Smooth muscle cell (in vitro differentiated cells): ENCODE data around the gene EMID1. TPM values are rescaled to one million over a fixed set of nuclear protein-coding genes. Genes with fewer than 3 reads are reported as not detected.

Experiments used
- DNase-seq: peaks from one replicate; lab custom pipeline; 2025; ENCODE audit not compliant: unreplicated experiment; lab: John Stamatoyannopoulos, UW
- H2AFZ ChIP-seq: fragments of 200-600 bp; sonication (generic); 2 replicates; pipeline ENCODE4 v1.6.0; 2016; ENCODE audit warnings: antibody characterized with exemption, low read depth, mild to moderate bottlenecking
- H3F3A ChIP-seq: fragments of 200-600 bp; sonication (generic); 2 replicates; pipeline ENCODE4 v1.6.0; 2017; ENCODE audit warnings: antibody characterized with exemption, low read depth
- H3K27ac ChIP-seq: fragments of 200-600 bp; sonication (generic); 2 replicates; pipeline ENCODE4 v1.5.1; 2016; ENCODE audit warnings: low read depth, mild to moderate bottlenecking
- H3K27me3 ChIP-seq: fragments of 200-600 bp; sonication (generic); 2 replicates; pipeline ENCODE4 v1.6.1; 2016; ENCODE audit warnings: low read depth, mild to moderate bottlenecking
- H3K36me3 ChIP-seq: fragments of 200-600 bp; sonication (generic); 2 replicates; pipeline ENCODE4 v1.5.1; 2016; ENCODE audit warnings: low read depth
- H3K4me1 ChIP-seq: fragments of 200-600 bp; sonication (generic); 2 replicates; pipeline ENCODE4 v1.5.1; 2016; ENCODE audit warnings: low read depth
- H3K4me2 ChIP-seq: fragments of 200-600 bp; sonication (generic); 2 replicates; pipeline ENCODE4 v1.6.0; 2016; ENCODE audit warnings: mild to moderate bottlenecking
- H3K4me3 ChIP-seq: fragments of 200-600 bp; sonication (generic); 2 replicates; pipeline ENCODE4 v1.5.1; 2016; ENCODE audit warnings: mild to moderate bottlenecking
- H3K79me2 ChIP-seq: fragments of 200-600 bp; sonication (generic); 2 replicates; pipeline ENCODE4 v1.6.0; 2016; ENCODE audit warnings: low read depth, mild to moderate bottlenecking
- H3K9ac ChIP-seq: fragments of 200-600 bp; sonication (generic); 2 replicates; pipeline ENCODE4 v1.6.0; 2016; ENCODE audit warnings: low read depth
- H3K9me3 ChIP-seq: fragments of 200-600 bp; sonication (generic); replicated peaks from 2 replicates; pipeline ENCODE4 v1.5.1; 2016; ENCODE audit warnings: low read depth
- H4K20me1 ChIP-seq: fragments of 200-600 bp; sonication (generic); 2 replicates; pipeline ENCODE4 v1.6.0; 2016; ENCODE audit warnings: low read depth
- WGBS: methylation state at CpG from one replicate; pipeline ENCODE4 v1.1.7; 2016; ENCODE audit warnings: low lambda C conversion rate; 5-methylcytosine and 5-hydroxymethylcytosine counted together
- polyA plus RNA-seq: library from polyadenylated mRNA; unstranded; fragments of >200 nt; fragmentation: Nextera tagmentation; extraction: Ambion mirVana; gene quantifications from 2 replicates; pipeline ENCODE4 v1.2.1, GENCODE V29; 2016
- total RNA-seq: library from RNA; depleted of rRNA; stranded (reverse); fragments of >200 nt; gene quantifications from 2 replicates; pipeline ENCODE4 v1.2.3, GENCODE V29; 2014
- TF ChIP-seq, protein P1 (sequence below): fragments of 200-600 bp; sonication (generic); IDR thresholded peaks from 2 replicates; pipeline ENCODE4 v1.5.1; 2017; ENCODE audit warnings: borderline replicate concordance, mild to moderate bottlenecking, antibody characterized with exemption; ENCODE audit not compliant: insufficient read depth, poor library complexity, severe bottlenecking

The EMID1 gene
- total and polyA plus RNA-seq, 2 experiments from 2014 or later = 1.1 to 3.9 TPM

GRCh38 chr22:29258407-29259252, 52.9 kb downstream of the EMID1 start:
- H3K9me3 ChIP-seq = no peaks in the 10 kb centered on the region
- H3K9ac ChIP-seq = no peak overlapping the region
- no peak overlapping the region for H3K27ac ChIP-seq
- 97% methylated on average over 17 of the region's 17 CpGs for whole genome bisulfite sequencing
- no peaks in the 10 kb centered on the region for H3K36me3 ChIP-seq
- H4K20me1 ChIP-seq = no peaks in the 10 kb centered on the region
- no peaks in the 10 kb centered on the region for H3K4me1 ChIP-seq
- DNase-seq = no peak
- H3K4me3 ChIP-seq = no peak overlapping the region
- H3F3A ChIP-seq = no peaks in the 10 kb centered on the region
- H3K79me2 ChIP-seq = no peaks in the 10 kb centered on the region
- TF ChIP-seq, protein P1, sequence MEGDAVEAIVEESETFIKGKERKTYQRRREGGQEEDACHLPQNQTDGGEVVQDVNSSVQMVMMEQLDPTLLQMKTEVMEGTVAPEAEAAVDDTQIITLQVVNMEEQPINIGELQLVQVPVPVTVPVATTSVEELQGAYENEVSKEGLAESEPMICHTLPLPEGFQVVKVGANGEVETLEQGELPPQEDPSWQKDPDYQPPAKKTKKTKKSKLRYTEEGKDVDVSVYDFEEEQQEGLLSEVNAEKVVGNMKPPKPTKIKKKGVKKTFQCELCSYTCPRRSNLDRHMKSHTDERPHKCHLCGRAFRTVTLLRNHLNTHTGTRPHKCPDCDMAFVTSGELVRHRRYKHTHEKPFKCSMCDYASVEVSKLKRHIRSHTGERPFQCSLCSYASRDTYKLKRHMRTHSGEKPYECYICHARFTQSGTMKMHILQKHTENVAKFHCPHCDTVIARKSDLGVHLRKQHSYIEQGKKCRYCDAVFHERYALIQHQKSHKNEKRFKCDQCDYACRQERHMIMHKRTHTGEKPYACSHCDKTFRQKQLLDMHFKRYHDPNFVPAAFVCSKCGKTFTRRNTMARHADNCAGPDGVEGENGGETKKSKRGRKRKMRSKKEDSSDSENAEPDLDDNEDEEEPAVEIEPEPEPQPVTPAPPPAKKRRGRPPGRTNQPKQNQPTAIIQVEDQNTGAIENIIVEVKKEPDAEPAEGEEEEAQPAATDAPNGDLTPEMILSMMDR = no peak
- H3K27me3 ChIP-seq = no peaks in the 10 kb centered on the region
- no peak overlapping the region for H2AFZ ChIP-seq
- H3K4me2 ChIP-seq = no peak overlapping the region

- H2AFZ ChIP-seq = no peak overlapping the region
- no peak overlapping the region for H3K4me3 ChIP-seq
- H3K27ac ChIP-seq = no peak overlapping the region
- H3K9ac ChIP-seq = no peak overlapping the region
- DNase-seq = no peak
- no peaks in the 10 kb centered on the region for H3K9me3 ChIP-seq
- no peaks in the 10 kb centered on the region for H3F3A ChIP-seq
- TF ChIP-seq, protein P1 = no peak
- 81% methylated on average over 11 of the region's 11 CpGs for WGBS
- H3K4me1 ChIP-seq = no peaks in the 10 kb centered on the region
- H4K20me1 ChIP-seq = no peaks in the 10 kb centered on the region
- no peaks in the 10 kb centered on the region for H3K36me3 ChIP-seq
- no peaks in the 10 kb centered on the region for H3K27me3 ChIP-seq
- H3K4me2 ChIP-seq = no peak overlapping the region
- H3K79me2 ChIP-seq = no peaks in the 10 kb centered on the region
These were observed 53.7 kb downstream of the EMID1 start for GRCh38 chr22:29259253-29259899.

DNA sequence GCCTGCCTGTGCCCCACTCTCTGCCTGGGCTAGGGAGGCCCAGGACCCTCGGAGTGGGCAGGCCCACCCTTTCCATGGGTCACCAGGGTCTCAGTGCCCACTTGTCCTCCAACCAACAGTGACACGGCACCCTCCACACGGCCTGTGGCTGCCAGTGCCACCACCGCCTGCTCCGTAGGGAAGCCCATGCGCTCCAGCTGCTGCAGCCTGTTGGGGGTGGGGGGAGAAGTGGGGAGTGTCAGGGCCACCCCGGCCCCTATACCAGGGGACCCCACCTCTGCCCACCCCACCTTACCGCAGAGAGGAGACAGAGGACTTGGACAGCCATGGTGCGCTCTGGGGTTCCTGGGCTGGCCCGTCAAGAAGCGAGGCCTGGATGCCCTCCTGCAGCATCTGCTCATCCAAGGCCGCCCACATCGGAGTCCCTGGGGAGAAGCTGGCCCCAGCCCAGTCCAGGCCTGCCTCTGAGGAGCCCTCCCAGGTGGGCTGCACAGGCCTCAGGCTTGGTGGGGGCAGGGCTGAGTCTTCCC, 54.4 kb downstream of the EMID1 start:
- Histone ChIP-seq H3K4me3 (no peak overlapping the region), H3F3A (no peaks in the 10 kb centered on the region), H3K27me3 (no peaks in the 10 kb centered on the region), H3K9ac (no peak overlapping the region), H4K20me1 (no peaks in the 10 kb centered on the region), H3K4me1 (no peaks in the 10 kb centered on the region), H2AFZ (no peak overlapping the region), H3K36me3 (no peaks in the 10 kb centered on the region), H3K9me3 (no peaks in the 10 kb centered on the region), H3K79me2 (no peaks in the 10 kb centered on the region), H3K27ac (no peak overlapping the region), H3K4me2 (no peak overlapping the region)
- 98% methylated on average over 13 of the region's 13 CpGs for whole genome bisulfite sequencing
- TF ChIP-seq, protein P1 = no peak
- no peak for DNase-seq
